Osteocyte (in vitro differentiated cells): Measurements from ENCODE around the gene TMEM117. TPM values are rescaled to one million over a fixed set of nuclear protein-coding genes. Genes with fewer than 3 reads are reported as not detected.

Source experiments
- DNase-seq: peaks from one replicate; pipeline ENCODE4 v3.0.0; 2021; ENCODE audit warnings: mixed read lengths; ENCODE audit not compliant: unreplicated experiment; ENCODE audit errors: extremely low spot score
- H3K27ac Mint-ChIP-seq: one replicate; pipeline ENCODE4 v1.8.0; 2021; ENCODE audit warnings: mild to moderate bottlenecking, mixed read lengths; ENCODE audit not compliant: unreplicated experiment
- H3K27me3 Mint-ChIP-seq: one replicate; pipeline ENCODE4 v1.8.0; 2021; ENCODE audit warnings: mixed read lengths; ENCODE audit not compliant: unreplicated experiment
- H3K36me3 Mint-ChIP-seq: one replicate; pipeline ENCODE4 v1.8.0; 2021; ENCODE audit warnings: mixed read lengths; ENCODE audit not compliant: unreplicated experiment
- H3K4me1 Mint-ChIP-seq: one replicate; pipeline ENCODE4 v1.8.0; 2021; ENCODE audit warnings: mixed read lengths; ENCODE audit not compliant: unreplicated experiment
- H3K4me3 Mint-ChIP-seq: one replicate; pipeline ENCODE4 v1.8.0; 2021; ENCODE audit warnings: mild to moderate bottlenecking, moderate library complexity, mixed read lengths; ENCODE audit not compliant: unreplicated experiment
- H3K9me3 Mint-ChIP-seq: one replicate; pipeline ENCODE4 v1.8.0; 2021; ENCODE audit warnings: mixed read lengths; ENCODE audit not compliant: unreplicated experiment
- total RNA-seq: library from RNA; stranded (reverse); gene quantifications from 2 replicates; pipeline ENCODE4 v1.2.1, GENCODE V29; 2021
- TF ChIP-seq, protein P1 (sequence below): fragments of 200-600 bp; sonication (generic); IDR thresholded peaks from 2 replicates; pipeline ENCODE4 v1.5.0; 2021; ENCODE audit warnings: antibody characterized with exemption, mild to moderate bottlenecking, moderate library complexity

The TMEM117 gene
- total RNA-seq, 1 donor from 2014 or later = 14.2 TPM

DNA sequence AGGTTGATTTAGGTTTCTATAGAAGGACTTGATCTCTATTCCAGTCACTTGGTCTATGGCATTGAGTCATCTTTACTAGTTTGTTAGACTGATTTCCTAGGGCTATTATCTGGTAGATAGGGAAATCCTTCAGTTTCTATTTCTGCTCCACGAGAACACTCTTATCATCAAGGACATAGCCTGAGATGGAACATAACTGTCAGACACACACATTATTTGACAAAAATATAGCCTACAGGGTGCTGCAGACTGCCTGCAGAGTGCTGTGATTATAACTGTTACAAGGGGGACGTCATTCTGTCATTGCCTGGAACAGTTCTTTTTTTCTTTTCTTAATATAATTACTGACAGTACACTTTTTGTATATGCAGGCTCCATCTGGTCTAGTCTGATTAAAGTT is 82.0 kb downstream of the TMEM117 start:
- TF ChIP-seq, protein P1, sequence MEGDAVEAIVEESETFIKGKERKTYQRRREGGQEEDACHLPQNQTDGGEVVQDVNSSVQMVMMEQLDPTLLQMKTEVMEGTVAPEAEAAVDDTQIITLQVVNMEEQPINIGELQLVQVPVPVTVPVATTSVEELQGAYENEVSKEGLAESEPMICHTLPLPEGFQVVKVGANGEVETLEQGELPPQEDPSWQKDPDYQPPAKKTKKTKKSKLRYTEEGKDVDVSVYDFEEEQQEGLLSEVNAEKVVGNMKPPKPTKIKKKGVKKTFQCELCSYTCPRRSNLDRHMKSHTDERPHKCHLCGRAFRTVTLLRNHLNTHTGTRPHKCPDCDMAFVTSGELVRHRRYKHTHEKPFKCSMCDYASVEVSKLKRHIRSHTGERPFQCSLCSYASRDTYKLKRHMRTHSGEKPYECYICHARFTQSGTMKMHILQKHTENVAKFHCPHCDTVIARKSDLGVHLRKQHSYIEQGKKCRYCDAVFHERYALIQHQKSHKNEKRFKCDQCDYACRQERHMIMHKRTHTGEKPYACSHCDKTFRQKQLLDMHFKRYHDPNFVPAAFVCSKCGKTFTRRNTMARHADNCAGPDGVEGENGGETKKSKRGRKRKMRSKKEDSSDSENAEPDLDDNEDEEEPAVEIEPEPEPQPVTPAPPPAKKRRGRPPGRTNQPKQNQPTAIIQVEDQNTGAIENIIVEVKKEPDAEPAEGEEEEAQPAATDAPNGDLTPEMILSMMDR = no peak
- no peaks in the 10 kb centered on the region for H3K9me3 Mint-ChIP-seq
- H3K36me3 Mint-ChIP-seq = no peaks in the 10 kb centered on the region
- no peak overlapping the region for H3K27ac Mint-ChIP-seq
- H3K4me3 Mint-ChIP-seq = no peak overlapping the region
- H3K27me3 Mint-ChIP-seq = no peaks in the 10 kb centered on the region
- H3K4me1 Mint-ChIP-seq = peaks cover 12% of the 10 kb centered on the region
- no peak for DNase-seq

DNA sequence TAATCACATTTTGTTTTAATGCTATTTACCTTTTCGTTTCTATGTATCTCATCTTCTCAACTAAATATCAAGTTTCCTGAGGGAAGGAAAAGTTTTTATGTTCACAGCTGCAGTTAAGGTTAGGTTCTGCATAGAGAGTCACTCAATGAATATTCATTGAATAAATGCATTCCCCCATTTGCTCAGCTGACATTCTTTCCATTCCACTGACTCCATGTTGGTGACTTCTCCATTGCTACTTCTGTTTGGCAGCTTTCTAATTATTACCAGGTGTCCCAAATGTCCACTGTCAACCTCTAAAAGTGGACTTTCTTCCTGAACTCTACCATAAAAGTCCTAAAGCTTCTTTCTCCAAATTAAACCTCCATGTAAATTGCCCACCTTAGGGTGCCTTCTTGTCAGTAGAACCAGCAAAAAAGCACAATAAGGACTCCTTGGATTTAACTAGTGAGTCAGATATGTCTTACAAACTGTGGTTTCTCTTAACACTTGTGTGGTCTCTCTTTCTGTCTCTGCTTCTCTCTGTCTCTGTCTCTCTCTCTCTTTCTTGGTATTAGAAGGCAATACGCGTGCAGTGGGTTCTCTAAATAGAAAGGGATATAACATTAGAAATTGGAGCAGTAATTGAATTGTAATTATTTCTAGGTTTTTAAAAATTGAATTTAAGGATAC is 85.9 kb downstream of the TMEM117 start:
- TF ChIP-seq, protein P1 = no peak
- Mint-ChIP-seq H3K27me3 (no peaks in the 10 kb centered on the region), H3K36me3 (no peaks in the 10 kb centered on the region), H3K27ac (no peak overlapping the region), H3K4me1 (peaks cover 12% of the 10 kb centered on the region), H3K4me3 (no peak overlapping the region), H3K9me3 (no peaks in the 10 kb centered on the region)
- no peak for DNase-seq

DNA sequence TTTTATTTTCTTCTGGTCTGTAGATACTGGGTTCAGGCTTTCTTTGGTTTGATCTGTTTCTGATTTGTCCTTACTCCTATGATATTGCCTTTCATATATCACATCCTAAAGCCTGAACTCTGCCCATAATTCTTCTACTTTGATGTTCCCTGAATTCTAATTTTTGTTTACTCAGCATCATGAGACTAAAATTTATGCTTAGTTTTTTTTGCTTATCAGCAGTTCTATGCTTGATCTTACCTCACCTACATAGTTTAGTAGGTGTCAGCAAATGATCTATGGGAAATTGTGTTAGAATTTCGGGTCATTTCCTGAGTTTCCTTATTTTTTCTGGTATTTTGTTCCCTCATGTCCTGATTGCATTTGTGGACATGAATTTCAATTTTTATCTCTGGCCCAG is 94.2 kb downstream of the TMEM117 start:
- H3K9me3 Mint-ChIP-seq = peaks cover 9% of the 10 kb centered on the region
- H3K4me1 Mint-ChIP-seq = no peaks in the 10 kb centered on the region
- DNase-seq = no peak
- no peak overlapping the region for H3K4me3 Mint-ChIP-seq
- H3K27me3 Mint-ChIP-seq = no peaks in the 10 kb centered on the region
- TF ChIP-seq, protein P1 = no peak
- no peaks in the 10 kb centered on the region for H3K36me3 Mint-ChIP-seq
- no peak overlapping the region for H3K27ac Mint-ChIP-seq

DNA sequence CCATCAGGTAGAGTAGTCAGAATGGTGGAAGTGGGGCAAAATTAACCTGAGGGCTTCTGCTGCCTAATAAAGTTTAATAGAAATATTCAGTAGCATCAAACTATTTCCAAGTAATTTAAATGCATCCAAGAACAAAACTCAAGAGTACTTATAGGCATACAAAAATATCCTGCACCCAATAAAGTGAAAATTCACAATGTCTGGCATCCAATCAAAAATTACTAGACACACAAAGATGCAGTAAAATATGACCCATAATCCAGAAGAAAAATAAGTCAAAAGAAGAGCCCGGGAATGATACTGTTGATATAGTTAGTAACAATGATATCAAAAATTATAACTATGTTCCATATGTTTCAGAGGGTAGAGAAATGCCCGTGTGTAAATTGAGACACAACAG is 95.3 kb downstream of the TMEM117 start:
- TF ChIP-seq, protein P1 = no peak
- Mint-ChIP-seq H3K9me3 (peaks cover 9% of the 10 kb centered on the region), H3K27ac (no peak overlapping the region), H3K4me1 (no peaks in the 10 kb centered on the region), H3K27me3 (no peaks in the 10 kb centered on the region), H3K4me3 (no peak overlapping the region), H3K36me3 (no peaks in the 10 kb centered on the region)
- DNase-seq = no peak

DNA sequence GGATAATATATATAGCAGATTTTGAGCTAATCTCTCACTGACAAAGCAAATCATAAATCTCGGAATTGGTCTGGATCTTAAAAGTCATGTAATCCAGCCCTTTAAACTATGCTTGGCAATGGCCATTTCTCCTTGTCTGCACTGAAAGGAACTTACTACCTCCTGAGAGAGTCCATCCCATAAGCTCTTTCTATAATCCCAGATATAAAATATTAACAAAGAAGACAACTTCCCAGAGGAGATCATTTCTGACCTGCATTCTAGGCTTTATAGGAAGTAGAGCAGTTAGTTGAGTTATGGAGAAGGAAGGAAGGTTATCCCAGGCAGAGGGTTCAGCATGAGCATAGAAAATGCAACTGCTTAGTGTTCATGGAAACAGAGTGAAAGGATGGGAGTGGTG is 99.7 kb downstream of the TMEM117 start:
- Mint-ChIP-seq H3K4me3 (no peak overlapping the region), H3K9me3 (peaks cover 6% of the 10 kb centered on the region), H3K27me3 (no peaks in the 10 kb centered on the region), H3K36me3 (no peaks in the 10 kb centered on the region), H3K4me1 (no peaks in the 10 kb centered on the region), H3K27ac (no peak overlapping the region)
- no peak for DNase-seq
- TF ChIP-seq, protein P1 = no peak
